IMR-90 (cell line): Measurements from ENCODE around the gene PAGE4. TPM values are rescaled to one million over a fixed set of nuclear protein-coding genes. Genes with fewer than 3 reads are reported as not detected.

Experiments
- polyA plus RNA-seq, 3 experiments: library from polyadenylated mRNA; depleted of rRNA; stranded (reverse); fragments of >200 nt; gene quantifications; 2 replicates each; pipeline ENCODE4 v1.2.3, GENCODE V29; 2012; ENCODE audit warnings: low replicate concordance in 1 of 3
- total RNA-seq: library from RNA; depleted of rRNA; stranded (reverse); fragments of >200 nt; gene quantifications from 2 replicates; pipeline ENCODE4 v1.2.3, GENCODE V29; 2012; rRNA removed

The PAGE4 gene
- total and polyA plus RNA-seq, 2 of the 4 experiments (the other 2 are of a cell fraction), result not detected

Other genes with a start within 250 kb of the PAGE4 start
- gene GAGE12H, start 249.4 kb upstream of the PAGE4 start, total RNA-seq, result not detected in 2 replicates
- gene GAGE12H, start 249.4 kb upstream of the PAGE4 start, polyA plus RNA-seq (2012; rRNA removed), result not detected in 2 replicates
- not detected in 2 replicates for gene GAGE2A, start 239.8 kb upstream of the PAGE4 start, total RNA-seq
- not detected in 2 replicates for gene GAGE2A, start 239.8 kb upstream of the PAGE4 start, polyA plus RNA-seq (2012; rRNA removed)
- gene GAGE1, start 230.3 kb upstream of the PAGE4 start, total RNA-seq, result not detected in 2 replicates
- not detected in 2 replicates for gene GAGE1, start 230.3 kb upstream of the PAGE4 start, polyA plus RNA-seq (2012; rRNA removed)
- gene PAGE1, start 133.3 kb upstream of the PAGE4 start, total RNA-seq, result not detected in 2 replicates
- not detected in 2 replicates for gene PAGE1, start 133.3 kb upstream of the PAGE4 start, polyA plus RNA-seq (2012; rRNA removed)
- gene USP27X, start 50.2 kb downstream of the PAGE4 start, total RNA-seq, result 3.6 and 6.3 TPM in 2 replicates
- 2.3 and 2.7 TPM in 2 replicates for gene USP27X, start 50.2 kb downstream of the PAGE4 start, polyA plus RNA-seq (2012; rRNA removed)
- gene CLCN5, start 93.3 kb downstream of the PAGE4 start, total RNA-seq, result 5.8 and 5.9 TPM in 2 replicates
- gene CLCN5, start 93.3 kb downstream of the PAGE4 start, polyA plus RNA-seq (2012; rRNA removed), result 1.3 and 1.4 TPM in 2 replicates